ENCODE data around the gene EXOC1L. TPM values are rescaled to one million over a fixed set of nuclear protein-coding genes. Genes with fewer than 3 reads are reported as not detected.
A peak's percentile ranks its signal among the peaks of the same experiment; 100 is the strongest.

Gene EXOC1L
- total and polyA plus RNA-seq, 2 of the 13 experiments (the other 11 are each of a cell fraction or from before 2014, with no cell fraction given): not detected

DNA sequence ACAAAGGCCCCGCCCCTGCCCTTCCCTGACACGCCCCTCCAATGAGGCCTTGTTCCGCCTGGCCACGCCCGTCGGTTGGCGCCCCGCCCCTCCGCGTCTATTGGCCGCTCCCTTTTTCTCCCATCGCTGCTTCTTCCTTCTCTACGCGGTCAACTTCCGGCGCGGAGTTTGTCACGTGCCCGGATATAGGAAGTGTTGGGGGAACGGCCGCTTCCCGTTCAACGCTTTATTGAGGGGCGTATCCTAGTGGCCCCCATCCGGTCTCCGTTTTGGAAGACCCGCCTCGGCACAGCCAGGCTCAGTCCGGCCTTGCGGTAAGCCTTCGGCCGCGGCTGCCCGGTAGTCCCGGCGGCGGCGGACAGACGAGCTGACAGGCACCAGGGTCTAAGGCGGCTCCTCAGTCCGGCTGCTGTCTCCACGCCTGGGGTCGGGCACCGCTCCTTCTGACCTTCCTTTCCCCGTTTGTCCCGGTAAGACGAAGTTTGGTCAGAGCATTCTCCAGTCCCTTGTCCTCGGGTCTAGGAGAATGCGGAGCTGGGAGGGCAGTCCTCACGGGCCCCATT, 34.0 kb downstream of the EXOC1L start, which contains the start of gene EXOC1 (continued):
- no peak for TF ChIP-seq ZNF512B (CRISPR knock-in tag; IDR thresholded peaks at IDR 0.05; ENCODE audit: borderline replicate concordance)
- TF ChIP-seq ZNF3 (CRISPR knock-in tag; IDR thresholded peaks at IDR 0.05): no peak
- peak; percentile 72 for TF ChIP-seq POLR2AphosphoS5 (IDR thresholded peaks at IDR 0.05; ENCODE audit: low read depth, low read length)
- TF ChIP-seq EEA1 (CRISPR knock-in tag; IDR thresholded peaks at IDR 0.05; ENCODE audit: borderline replicate concordance): no peak
- TF ChIP-seq ZNF124 (CRISPR knock-in tag; IDR thresholded peaks at IDR 0.05): 0 out of 2 replicates have a peak, but pooled peaks have one; percentile 48
- peak; percentile 85 for TF ChIP-seq SPEN (CRISPR knock-in tag; IDR thresholded peaks at IDR 0.05; ENCODE audit: low read depth)
- TF ChIP-seq ZMAT5 (CRISPR knock-in tag; IDR thresholded peaks at IDR 0.05; ENCODE audit: borderline replicate concordance, low read depth): no peak
- peak; percentile 77 for TF ChIP-seq NFYC (CRISPR knock-in tag; IDR thresholded peaks at IDR 0.05)
- 0 out of 2 replicates have a peak, but pooled peaks have one; percentile 51 for TF ChIP-seq SRY (CRISPR knock-in tag; IDR thresholded peaks at IDR 0.05)
- TF ChIP-seq FOSL1 (CRISPR knock-in tag; IDR thresholded peaks at IDR 0.05; ENCODE audit: borderline replicate concordance): no peak
- TF ChIP-seq SNRNP70 (IDR thresholded peaks at IDR 0.05; ENCODE audit: low read depth, low read length): no peak
- TF ChIP-seq, protein P1, sequence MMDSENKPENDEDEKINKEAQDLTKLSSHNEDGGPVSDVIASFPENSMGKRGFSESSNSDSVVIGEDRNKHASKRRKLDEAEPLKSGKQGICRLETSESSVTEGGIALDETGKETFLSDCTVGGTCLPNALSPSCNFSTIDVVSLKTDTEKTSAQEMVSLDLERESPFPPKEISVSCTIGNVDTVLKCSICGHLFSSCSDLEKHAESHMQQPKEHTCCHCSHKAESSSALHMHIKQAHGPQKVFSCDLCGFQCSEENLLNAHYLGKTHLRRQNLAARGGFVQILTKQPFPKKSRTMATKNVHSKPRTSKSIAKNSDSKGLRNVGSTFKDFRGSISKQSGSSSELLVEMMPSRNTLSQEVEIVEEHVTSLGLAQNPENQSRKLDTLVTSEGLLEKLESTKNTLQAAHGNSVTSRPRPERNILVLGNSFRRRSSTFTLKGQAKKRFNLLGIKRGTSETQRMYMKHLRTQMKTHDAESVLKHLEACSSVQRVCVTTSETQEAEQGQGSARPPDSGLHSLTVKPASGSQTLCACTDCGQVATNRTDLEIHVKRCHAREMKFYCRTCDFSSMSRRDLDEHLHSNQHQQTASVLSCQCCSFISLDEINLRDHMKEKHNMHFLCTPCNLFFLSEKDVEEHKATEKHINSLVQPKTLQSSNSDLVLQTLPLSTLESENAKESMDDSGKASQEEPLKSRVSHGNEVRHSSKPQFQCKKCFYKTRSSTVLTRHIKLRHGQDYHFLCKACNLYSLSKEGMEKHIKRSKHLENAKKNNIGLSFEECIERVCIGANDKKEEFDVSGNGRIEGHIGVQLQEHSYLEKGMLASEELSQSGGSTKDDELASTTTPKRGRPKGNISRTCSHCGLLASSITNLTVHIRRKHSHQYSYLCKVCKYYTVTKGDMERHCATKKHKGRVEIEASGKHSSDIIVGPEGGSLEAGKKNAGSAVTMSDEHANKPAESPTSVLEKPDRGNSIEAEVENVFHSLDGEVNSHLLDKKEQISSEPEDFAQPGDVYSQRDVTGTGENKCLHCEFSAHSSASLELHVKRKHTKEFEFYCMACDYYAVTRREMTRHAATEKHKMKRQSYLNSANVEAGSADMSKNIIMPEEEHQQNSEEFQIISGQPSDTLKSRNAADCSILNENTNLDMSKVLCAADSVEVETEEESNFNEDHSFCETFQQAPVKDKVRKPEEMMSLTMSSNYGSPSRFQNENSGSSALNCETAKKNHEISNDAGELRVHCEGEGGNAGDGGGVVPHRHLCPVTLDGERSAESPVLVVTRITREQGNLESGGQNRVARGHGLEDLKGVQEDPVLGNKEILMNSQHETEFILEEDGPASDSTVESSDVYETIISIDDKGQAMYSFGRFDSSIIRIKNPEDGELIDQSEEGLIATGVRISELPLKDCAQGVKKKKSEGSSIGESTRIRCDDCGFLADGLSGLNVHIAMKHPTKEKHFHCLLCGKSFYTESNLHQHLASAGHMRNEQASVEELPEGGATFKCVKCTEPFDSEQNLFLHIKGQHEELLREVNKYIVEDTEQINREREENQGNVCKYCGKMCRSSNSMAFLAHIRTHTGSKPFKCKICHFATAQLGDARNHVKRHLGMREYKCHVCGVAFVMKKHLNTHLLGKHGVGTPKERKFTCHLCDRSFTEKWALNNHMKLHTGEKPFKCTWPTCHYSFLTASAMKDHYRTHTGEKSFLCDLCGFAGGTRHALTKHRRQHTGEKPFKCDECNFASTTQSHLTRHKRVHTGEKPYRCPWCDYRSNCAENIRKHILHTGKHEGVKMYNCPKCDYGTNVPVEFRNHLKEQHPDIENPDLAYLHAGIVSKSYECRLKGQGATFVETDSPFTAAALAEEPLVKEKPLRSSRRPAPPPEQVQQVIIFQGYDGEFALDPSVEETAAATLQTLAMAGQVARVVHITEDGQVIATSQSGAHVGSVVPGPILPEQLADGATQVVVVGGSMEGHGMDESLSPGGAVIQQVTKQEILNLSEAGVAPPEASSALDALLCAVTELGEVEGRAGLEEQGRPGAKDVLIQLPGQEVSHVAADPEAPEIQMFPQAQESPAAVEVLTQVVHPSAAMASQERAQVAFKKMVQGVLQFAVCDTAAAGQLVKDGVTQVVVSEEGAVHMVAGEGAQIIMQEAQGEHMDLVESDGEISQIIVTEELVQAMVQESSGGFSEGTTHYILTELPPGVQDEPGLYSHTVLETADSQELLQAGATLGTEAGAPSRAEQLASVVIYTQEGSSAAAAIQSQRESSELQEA (CRISPR knock-in tag; IDR thresholded peaks at IDR 0.05; ENCODE audit: not compliant biosample characterization): no peak
- TF ChIP-seq ATF7-NPFF (CRISPR knock-in tag; IDR thresholded peaks at IDR 0.05; ENCODE audit: low read depth): peak; percentile 78
- no peak for TF ChIP-seq ZNF589 (CRISPR knock-in tag; conservative IDR thresholded peaks at IDR 0.05)
- no peak for TF ChIP-seq NFRKB (IDR thresholded peaks at IDR 0.05)
- TF ChIP-seq TFAP4 (IDR thresholded peaks at IDR 0.05; ENCODE audit: borderline replicate concordance, low read depth): no peak
- TF ChIP-seq SMAD3 (CRISPR knock-in tag; IDR thresholded peaks at IDR 0.05): no peak
- no peak for TF ChIP-seq STAG1 (CRISPR knock-in tag; IDR thresholded peaks at IDR 0.05)

All from HepG2 (cell line).